GM21528 (cell line): ENCODE results near the gene ZNF33B.
"Not testable (repeated sequence)": the region's sequence is repeated elsewhere in the genome, so short reads cannot be mapped to it uniquely, and the experiment has no call there.

Experiments
- ATAC-seq: cut with Tn5 transposase; IDR thresholded peaks from one replicate; pipeline ENCODE4 v1.9.1; 2021; ENCODE audit warnings: mild to moderate bottlenecking, moderate library complexity; ENCODE audit not compliant: unreplicated experiment, low FRiP score

The ZNF33B gene

DNA sequence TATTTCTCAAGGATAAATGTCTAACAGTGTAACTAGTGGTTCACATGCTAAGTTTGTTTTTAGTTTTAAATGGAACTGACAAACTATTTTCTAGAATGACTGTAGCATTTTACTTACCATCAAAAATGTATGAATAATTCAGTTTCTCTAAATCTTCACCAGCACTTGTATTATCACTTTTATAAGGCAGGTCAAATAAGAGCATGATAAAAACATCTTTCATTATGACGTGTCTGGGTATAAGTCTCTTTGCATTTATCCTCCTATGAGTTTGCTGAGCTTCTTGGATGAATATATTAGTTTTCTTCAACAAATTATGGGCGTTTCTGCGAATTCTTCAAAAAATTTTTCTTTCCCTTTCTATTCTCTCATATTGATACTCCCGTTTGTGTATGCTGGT, 19.9 kb downstream of the ZNF33B start:
- ATAC-seq, result no peak

DNA sequence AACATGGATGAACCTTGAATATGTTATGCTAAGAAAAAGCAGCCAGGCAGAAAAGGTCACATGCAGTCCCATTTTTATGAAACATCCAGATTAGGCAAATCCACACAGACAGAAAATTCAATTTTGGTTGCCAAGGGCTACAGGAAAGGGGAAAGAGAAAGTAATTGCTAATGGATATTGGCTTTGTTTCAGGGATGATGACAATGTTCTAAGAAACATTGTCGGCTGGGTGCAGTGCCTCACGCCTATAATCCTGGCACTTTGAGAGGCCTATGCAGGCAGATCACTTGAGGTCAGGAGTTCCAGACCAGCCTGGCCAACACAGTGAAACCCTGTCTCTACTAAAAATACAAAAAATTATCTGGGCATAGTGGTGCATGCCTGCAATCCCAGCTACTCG, 23.0 kb downstream of the ZNF33B start:
- no peak for ATAC-seq

DNA sequence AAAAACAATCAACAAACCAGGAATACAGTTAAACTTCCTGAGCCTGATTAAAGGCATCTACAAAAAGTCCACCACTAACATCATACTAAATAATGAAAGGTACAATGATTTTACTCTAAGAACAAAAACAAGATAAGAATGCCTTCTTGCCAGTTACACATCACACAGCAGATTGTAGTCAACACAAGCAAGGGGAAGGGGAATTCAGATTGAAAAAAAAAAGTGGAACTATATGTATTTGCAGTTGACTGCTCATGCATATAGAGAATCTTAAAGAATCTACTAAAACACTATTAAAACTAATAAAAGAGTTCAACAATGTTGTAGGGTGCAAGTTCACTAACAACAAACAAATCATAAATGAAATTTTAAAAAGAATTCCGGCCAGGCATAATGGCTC, 28.5 kb downstream of the ZNF33B start:
- no peak for ATAC-seq

DNA sequence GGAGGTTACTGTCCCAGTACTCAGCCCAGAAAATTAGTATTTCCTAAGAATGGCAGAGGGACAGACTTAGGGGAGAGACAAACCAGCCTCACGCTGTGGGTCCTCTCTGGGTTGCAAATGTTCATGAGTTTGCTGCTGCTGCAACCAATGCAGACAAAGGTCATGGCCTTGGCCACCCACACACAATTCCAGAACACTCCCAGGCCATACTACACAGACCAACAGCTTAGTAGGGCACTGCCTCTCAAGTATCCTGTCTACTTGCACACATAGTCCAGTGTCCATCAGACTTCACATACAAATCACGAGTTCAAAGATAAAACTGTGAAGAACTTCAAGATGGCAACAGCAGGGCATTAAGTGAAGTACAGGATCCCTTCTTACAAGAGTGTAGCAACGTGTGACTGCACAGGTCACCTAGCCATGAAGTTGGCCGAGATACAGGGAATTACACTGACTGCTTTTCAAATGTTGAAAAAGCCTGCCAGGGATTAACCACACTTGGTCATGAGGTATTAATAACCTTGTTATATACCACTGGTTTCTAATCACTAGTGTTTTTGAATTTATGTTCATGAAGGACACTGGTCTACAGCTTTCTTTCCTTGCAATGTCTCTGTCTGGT, 40.0 kb downstream of the ZNF33B start:
- no peak for ATAC-seq

DNA sequence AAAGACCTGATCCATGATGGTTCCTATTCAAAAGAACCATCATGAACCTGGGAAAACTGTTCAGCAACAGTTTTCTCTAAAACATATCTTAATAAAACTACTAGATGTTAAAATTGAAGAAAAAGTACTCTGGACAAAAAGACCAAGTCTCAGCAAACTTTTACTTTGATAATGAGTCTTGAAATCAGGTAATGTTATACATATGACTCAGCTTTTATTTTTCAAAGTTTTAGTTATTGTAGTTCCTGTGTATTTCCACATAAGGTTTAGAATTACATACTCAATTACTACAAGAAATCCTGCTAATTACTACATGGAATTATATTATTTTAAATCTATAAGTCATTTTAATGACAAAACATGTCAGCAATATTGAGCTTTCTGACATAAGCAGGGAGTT, 42.2 kb downstream of the ZNF33B start:
- ATAC-seq, result no peak

DNA sequence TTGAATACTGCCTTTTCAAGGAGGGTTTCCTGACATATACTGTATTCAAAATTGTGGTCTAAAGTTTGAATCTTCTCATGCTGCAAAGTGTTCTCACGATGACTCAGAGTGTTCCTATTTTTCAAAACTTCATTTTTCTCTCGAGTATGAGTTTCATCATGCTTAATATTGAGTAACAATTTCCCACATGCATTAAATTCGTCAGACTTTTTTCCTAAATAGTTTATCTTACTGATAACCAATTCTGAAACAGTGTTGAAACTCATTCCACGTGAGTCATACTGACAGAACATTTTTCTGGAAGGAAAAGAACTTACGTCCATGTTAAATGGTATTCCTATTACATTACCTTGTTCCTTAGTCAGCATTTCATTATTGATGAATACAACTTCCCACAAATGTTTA, 44.1 kb downstream of the ZNF33B start:
- no peak for ATAC-seq

DNA sequence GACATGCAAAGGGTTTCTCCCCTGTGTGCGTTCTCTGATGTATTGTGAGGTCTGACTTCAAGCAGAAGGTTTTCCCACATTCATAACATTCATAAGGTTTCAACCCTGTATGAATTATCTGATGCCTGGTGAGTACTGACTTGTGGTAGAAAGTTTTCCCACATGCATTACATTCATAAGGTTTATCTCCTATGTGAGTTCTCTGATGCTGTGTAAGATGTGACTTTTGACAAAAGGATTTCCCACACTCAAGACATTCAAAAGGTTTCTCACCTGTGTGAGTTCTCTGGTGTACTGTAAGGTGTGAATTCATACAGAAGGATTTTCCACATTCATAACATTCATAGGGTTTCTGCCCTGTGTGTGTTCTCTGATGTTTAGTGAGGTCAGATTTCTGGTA, 45.1 kb downstream of the ZNF33B start:
- no peak for ATAC-seq

DNA sequence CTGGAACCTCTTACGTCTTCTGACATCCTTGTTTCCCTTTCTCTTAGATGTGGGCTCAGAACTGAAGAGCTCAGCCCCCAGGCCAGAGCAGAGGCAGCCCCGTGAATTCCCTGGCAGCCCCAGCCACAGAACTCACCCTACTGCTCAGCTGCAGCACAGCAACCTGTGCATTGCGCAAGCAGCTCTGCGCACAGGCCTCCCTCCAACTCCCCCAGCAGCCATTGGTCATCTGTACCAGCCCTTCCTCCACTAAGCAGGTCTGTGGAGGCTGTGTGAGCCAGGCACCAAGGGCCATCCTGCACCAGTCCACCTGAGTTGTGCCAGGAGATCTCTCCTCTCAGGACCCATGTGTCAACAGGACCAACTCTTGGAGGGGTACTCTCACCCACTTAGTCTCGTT, 54.5 kb downstream of the ZNF33B start:
- no peak for ATAC-seq

DNA sequence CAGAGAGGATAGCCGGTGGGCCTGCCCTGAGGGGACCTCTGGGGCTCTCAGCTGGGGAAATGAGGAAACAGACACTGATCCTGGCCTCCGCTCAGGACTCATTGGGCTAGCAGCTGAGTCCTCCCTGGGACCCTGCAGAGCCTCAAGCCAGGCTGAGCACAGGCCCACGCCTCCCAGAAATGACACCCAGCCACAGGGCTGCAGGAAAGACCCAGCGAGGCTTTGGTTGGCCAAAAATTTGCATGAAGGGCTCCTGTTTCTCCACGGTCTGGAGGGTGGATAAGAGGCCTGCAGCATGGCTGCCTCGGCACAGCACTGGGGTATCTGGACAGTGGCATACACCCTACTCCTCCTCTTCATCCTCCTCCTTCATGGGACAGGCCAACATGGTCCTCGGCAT, 60.4 kb downstream of the ZNF33B start:
- ATAC-seq, result no peak

DNA sequence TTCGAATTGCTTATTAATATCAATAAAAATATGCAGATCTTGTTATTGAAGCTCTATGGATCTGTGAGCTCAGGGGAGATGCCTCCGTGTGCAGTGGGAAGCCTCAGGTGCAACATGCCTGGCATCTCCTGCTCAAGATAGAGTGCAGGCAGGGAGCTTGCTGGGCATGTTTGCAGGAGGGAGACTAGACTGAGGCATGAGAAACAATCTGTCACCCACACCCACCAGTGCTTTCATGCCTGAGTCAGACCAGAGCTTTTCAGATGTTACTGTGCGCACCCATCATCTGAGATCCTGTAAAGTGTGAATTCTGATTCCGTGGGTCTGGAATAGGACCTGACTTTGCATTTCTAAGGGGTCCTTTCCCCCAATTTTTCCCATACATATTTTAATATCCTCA, 62.0 kb downstream of the ZNF33B start:
- no peak for ATAC-seq

DNA sequence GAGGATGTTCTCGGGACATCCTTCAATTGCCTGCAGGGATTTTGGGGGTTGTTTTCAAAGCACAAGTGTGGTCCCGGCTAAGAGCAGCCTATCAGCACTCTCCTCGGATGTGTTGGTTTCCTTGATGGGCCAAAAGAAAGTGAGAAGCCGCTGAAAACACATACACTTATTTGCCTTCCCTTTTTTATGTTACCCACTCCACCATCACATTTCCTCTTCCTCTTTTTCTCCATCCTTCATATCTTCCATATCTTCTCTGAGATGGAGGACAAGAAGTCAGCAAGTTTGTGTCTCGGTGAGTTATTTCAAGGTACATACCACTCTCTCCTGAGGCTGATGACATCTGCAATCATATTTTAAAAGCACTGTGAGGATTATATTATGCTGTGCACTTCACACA, 64.0 kb downstream of the ZNF33B start:
- ATAC-seq, result no peak

DNA sequence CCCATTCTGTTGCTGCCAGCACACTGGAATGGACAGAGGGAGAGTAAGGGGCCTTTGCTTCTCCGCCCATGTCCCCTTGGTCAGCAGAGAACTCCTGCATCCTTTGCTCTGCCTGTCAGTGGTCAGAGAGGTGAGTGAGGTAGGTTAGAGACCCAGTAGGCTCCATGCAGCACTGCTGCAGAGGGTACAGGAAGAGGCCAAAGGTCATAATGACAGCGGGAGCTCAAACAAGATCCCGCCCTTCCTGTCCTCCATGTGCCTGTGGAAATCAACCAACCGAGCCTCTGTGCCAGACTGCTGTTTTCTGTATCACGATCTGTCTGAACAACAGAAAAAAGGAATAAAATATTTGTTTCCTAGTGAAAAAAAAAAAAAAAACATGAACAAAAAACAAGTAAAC, 81.4 kb downstream of the ZNF33B start:
- ATAC-seq, result no peak

DNA sequence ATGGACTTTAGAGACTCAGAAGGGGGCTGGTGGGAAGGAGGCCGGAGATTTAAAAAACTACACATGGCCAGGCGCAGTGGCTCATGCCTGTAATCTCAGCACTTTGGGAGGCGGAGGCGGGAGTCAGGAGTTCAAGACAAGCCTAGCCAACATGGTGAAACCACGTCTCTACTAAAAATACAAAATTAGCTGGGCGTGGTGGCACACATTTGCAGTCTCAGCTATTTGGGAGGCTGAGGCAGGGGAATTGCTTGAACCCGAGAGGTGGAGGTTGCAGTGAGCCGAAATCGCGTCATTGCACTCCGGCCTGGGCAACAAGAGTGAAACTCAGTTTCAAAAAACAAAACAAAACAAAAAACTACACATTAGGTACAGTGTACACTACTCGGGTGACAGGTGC, 84.8 kb downstream of the ZNF33B start:
- ATAC-seq, result not testable (repeated sequence)

DNA sequence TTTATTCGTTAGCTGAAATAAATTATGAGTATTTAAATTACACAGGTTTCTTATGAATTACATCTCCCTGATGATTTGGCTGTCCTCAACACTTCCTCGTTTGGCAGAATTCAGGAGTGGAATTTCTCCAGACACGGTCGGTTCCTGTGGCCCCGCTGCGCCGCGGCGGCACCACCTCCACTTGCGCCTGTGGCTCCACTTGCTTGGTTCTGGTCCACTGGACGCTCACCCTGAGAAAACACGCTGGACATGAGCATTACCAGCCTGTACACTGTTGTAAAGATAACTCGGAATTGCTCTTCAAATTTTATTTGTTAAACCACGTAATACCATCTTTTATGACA, 85.3 kb downstream of the ZNF33B start:
- peak; percentile 37 for ATAC-seq

DNA sequence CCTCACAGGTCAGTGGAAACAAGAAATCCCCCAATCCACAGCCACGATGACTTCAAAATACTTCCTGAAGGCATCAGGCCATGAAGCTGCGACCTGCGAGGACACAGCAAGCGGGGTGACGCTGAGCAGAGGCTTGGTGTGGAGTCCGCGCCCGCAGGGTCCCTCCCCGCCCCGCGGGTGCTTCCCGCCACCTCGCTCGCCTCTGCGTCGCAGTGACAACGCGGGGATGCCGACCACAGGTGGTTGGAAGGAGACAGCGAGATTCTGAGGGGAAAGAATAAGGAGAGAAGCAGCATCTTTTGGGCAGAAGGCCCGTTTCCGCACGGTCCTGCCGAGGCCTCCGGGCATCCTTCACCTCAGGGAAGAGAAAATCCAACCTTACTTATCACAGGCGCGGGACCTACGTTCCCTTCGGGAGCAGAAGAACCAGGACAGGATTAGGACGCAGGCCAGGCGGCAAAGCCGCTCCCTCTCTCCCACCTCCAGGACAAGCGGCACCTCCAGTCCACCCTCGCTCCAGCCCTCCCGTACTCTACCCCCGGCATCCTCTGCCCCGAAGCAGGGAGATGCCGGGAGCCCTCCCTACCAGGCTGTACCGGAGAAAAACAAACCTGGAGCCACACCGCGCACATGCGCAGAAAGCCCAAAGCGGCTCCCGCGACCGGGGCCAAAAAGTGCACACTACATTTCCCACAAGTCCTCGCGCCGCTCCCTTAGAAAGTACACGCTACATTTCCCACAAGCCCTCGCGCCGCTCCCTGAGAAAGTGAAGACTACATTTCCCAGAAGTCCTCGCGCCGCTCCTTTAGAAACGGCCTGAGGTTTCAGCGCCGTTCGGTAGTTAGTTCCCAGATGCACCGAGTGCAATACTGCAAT, 85.9 kb downstream of the ZNF33B start:
- peak; percentile 94 for ATAC-seq

DNA sequence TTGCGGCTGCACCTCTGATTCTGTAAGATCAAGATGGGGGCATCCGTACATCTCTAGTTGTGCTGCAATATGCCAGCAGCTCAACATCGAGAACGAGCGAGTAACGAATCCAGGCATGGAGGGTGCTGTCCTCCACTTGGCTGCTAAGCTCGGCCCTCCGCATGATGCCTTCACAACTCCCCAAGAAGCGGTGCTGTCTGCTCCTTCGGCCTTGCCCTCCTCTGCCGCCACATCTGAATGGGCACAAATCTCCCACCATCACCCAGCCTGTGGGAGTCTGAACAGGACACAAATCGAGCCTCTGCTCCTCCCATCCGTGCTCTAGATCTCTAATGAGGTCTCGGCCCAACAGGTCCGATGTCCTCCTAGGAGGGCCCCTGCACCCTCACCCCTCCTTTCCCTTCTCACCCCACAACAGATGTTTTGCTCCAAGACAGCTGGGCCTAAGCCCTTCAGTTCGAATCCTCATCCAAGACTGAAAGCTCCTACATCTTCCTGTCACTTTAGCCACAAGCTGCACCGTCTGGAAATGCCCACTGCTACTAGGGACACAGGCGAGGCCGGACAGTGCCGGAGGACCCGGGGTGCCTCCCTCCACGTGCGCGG, 86.7 kb downstream of the ZNF33B start:
- no peak for ATAC-seq

DNA sequence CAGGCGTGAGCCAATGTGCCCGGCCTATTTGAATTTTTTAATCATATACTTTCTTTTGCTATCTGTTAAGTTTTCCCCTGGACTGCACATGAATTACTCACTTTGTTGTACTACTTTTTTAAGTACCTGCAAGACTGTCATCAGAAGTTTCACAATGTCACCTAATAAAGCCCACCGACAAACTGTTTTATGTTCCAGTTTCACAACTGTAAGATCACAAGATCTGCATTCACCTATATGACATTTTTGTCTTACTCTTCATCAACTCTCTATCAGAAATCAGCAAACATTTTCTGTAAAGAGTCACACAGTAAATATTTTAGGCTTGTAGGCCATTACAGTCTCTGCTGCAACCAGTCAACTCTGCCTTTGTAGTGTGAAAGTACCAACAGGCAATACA, 88.5 kb downstream of the ZNF33B start:
- ATAC-seq, result no peak

DNA sequence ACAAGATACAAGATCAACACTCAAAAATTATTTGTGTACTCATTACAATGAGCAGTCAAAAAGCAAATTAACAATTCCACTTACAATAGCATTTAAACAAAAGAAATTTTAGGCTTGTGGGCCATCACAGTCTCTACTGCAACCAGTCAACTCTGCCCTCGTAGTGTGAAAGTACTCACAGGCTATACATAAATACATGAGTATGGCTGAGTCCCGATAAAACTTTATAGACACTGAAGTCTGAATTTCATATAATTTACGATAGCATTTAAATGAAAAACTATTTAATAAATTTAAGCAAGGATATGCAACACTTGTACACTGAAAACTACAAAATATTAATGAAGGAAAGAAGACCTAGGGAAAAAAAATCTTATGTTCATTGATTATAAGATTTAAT, 90.1 kb downstream of the ZNF33B start:
- ATAC-seq, result no peak

DNA sequence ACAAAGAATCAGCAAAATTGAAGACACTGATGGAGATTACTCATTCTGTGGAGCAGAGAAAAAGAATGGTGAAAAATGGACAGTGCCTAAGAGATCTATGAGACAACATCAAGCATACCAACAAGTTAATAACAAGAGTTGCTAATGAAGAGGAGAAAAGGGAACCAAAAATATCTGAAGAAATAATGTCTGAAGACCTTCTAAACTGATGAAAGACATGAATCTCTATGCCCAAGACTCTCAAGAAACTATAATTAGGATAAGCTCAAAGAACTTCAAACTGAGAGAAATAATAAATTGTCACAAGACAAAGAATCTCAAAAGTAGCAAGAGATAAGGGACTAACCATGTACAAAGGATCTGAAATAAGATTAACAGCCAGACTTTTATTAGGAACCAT, 93.4 kb downstream of the ZNF33B start:
- no peak for ATAC-seq

DNA sequence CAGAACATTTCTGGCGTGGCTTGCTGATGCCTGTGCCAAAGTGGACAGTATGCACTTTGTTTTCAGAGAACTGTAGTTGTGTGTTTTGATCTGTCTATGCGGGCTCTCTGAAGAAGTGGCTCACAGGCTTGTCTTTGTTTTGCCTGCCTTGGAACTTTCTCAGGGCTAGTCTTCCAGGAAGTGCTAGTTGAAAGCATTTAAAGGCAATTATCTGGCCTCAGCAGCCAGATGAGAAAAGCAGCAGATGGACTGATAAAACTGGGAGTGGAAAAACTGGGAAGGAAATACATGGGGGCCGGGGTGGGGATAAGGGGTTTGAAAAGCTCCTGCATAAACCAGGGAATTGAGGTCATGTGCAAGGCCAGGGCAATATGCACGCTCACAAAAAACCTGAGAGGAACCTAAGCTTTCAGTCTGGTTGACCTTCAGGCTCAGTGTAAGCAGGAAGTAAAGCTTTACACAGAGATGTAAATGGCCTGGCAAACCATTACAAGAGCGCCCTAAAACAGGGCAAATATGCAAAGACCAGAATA, 94.5 kb downstream of the ZNF33B start:
- ATAC-seq, result no peak
